GM23338 (cell line): Measurements from ENCODE around the gene SCN2A.

ENCODE experiments used
- CREB1 ChIP-seq: fragments of 250-450 bp; sonication (Bioruptor Pico); IDR thresholded peaks from 2 replicates; pipeline ENCODE4 v1.5.0; 2020; ENCODE audit warnings: low read depth, mild to moderate bottlenecking, moderate library complexity
- ETS1 ChIP-seq: IDR thresholded peaks from 2 replicates; pipeline ENCODE4 v1.6.1; 2016; ENCODE audit warnings: antibody characterized with exemption
- EZH2 ChIP-seq: fragments of 200-600 bp; sonication (generic); IDR thresholded peaks from one replicate; pipeline ENCODE4 v1.8.0; 2017; ENCODE audit warnings: antibody characterized with exemption, mild to moderate bottlenecking, low read depth; ENCODE audit not compliant: unreplicated experiment
- EZH2phosphoT487 ChIP-seq: fragments of 200-600 bp; sonication (generic); IDR thresholded peaks from one replicate; pipeline ENCODE4 v1.8.1; 2018; ENCODE audit warnings: antibody characterized with exemption; ENCODE audit not compliant: unreplicated experiment
- JUNB ChIP-seq: IDR thresholded peaks from one replicate; pipeline ENCODE4 v1.6.1; 2016; ENCODE audit warnings: antibody characterized with exemption; ENCODE audit not compliant: unreplicated experiment
- POLR2AphosphoS5 ChIP-seq: IDR thresholded peaks from 2 replicates; pipeline ENCODE4 v1.6.1; 2016; ENCODE audit warnings: antibody characterized with exemption, low read depth
- STAT1 ChIP-seq: IDR thresholded peaks from one replicate; pipeline ENCODE4 v1.6.1; 2016; ENCODE audit warnings: antibody characterized with exemption; ENCODE audit not compliant: unreplicated experiment
- ZNF114 ChIP-seq: fragments of 250-450 bp; sonication (Bioruptor Pico); IDR thresholded peaks from 2 replicates; pipeline ENCODE4 v1.5.0; 2020; ENCODE audit warnings: mild to moderate bottlenecking, moderate library complexity
- ZNF331 ChIP-seq: fragments of 250-450 bp; sonication (Bioruptor Pico); IDR thresholded peaks from 2 replicates; pipeline ENCODE4 v1.5.0; 2020; ENCODE audit warnings: low read depth, mild to moderate bottlenecking, moderate library complexity
- ZNF462 ChIP-seq: fragments of 250-450 bp; sonication (Bioruptor Pico); IDR thresholded peaks from 2 replicates; pipeline ENCODE4 v1.5.0; 2020; ENCODE audit warnings: mild to moderate bottlenecking, moderate library complexity
- TF ChIP-seq, protein P1 (sequence below), 2 experiments: fragments of 200-600 bp in 1 of 2; sonication (generic) in 1 of 2; conservative IDR thresholded peaks; 2 replicates each; pipeline versions ENCODE4 v1.5.1 to v1.6.1; 2016 to 2017; ENCODE audit warnings: antibody characterized with exemption in 2 of 2, low read depth in 2 of 2, mild to moderate bottlenecking in 2 of 2, moderate library complexity in 1 of 2
- TF ChIP-seq, protein P2 (sequence below): IDR thresholded peaks from one replicate; pipeline ENCODE4 v1.6.1; 2018; ENCODE audit warnings: antibody characterized with exemption; ENCODE audit not compliant: unreplicated experiment

- TF ChIP-seq, protein P1, sequence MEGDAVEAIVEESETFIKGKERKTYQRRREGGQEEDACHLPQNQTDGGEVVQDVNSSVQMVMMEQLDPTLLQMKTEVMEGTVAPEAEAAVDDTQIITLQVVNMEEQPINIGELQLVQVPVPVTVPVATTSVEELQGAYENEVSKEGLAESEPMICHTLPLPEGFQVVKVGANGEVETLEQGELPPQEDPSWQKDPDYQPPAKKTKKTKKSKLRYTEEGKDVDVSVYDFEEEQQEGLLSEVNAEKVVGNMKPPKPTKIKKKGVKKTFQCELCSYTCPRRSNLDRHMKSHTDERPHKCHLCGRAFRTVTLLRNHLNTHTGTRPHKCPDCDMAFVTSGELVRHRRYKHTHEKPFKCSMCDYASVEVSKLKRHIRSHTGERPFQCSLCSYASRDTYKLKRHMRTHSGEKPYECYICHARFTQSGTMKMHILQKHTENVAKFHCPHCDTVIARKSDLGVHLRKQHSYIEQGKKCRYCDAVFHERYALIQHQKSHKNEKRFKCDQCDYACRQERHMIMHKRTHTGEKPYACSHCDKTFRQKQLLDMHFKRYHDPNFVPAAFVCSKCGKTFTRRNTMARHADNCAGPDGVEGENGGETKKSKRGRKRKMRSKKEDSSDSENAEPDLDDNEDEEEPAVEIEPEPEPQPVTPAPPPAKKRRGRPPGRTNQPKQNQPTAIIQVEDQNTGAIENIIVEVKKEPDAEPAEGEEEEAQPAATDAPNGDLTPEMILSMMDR (conservative IDR thresholded peaks at IDR 0.05; ENCODE audit: low read depth in 2 of 2) = no peak
- TF ChIP-seq ZNF114 (CRISPR knock-in tag) (no peak), POLR2AphosphoS5 (no peak), EZH2 (no peak), ETS1 (no peak), EZH2phosphoT487 (no peak), ZNF462 (CRISPR knock-in tag) (no peak), STAT1 (no peak), CREB1 (CRISPR knock-in tag) (no peak), JUNB (no peak), ZNF331 (CRISPR knock-in tag) (no peak)
- TF ChIP-seq, protein P2, sequence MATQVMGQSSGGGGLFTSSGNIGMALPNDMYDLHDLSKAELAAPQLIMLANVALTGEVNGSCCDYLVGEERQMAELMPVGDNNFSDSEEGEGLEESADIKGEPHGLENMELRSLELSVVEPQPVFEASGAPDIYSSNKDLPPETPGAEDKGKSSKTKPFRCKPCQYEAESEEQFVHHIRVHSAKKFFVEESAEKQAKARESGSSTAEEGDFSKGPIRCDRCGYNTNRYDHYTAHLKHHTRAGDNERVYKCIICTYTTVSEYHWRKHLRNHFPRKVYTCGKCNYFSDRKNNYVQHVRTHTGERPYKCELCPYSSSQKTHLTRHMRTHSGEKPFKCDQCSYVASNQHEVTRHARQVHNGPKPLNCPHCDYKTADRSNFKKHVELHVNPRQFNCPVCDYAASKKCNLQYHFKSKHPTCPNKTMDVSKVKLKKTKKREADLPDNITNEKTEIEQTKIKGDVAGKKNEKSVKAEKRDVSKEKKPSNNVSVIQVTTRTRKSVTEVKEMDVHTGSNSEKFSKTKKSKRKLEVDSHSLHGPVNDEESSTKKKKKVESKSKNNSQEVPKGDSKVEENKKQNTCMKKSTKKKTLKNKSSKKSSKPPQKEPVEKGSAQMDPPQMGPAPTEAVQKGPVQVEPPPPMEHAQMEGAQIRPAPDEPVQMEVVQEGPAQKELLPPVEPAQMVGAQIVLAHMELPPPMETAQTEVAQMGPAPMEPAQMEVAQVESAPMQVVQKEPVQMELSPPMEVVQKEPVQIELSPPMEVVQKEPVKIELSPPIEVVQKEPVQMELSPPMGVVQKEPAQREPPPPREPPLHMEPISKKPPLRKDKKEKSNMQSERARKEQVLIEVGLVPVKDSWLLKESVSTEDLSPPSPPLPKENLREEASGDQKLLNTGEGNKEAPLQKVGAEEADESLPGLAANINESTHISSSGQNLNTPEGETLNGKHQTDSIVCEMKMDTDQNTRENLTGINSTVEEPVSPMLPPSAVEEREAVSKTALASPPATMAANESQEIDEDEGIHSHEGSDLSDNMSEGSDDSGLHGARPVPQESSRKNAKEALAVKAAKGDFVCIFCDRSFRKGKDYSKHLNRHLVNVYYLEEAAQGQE = no peak
Observed at GRCh38 chr2:165253178-165253577, 14.0 kb downstream of the SCN2A start.
